Liver (tissue), 9 donors: ENCODE data around the gene MAP7D3. TPM values are rescaled to one million over a fixed set of nuclear protein-coding genes. Genes with fewer than 3 reads are reported as not detected.

Source experiments
- DNase-seq: peaks from one replicate; pipeline ENCODE4 v3.0.0-alpha.2; 2017; ENCODE audit warnings: low spot score
- H3K27ac ChIP-seq, 2 donors: one replicate each; pipeline ENCODE4 v1.7.0; 2013; ENCODE audit warnings: inconsistent platforms in 2 of 2, low read length in 2 of 2, control low read depth in 1 of 2, low read depth in 1 of 2, mild to moderate bottlenecking in 1 of 2
- H3K27me3 ChIP-seq, 4 donors: one replicate each; pipeline versions ENCODE4 v1.6.1 to v1.7.0; 2013; ENCODE audit warnings: low read length in 3 of 4, inconsistent platforms in 1 of 4, mild to moderate bottlenecking in 1 of 4, moderate library complexity in 1 of 4; ENCODE audit not compliant: control insufficient read depth in 4 of 4, insufficient read depth in 4 of 4
- H3K36me3 ChIP-seq, 4 donors: one replicate each; pipeline versions ENCODE4 v1.6.1 to v1.7.0; 2013; ENCODE audit warnings: low read length in 3 of 4, mild to moderate bottlenecking in 3 of 4, low read depth in 1 of 4, moderate library complexity in 1 of 4; ENCODE audit not compliant: control insufficient read depth in 4 of 4, insufficient read depth in 3 of 4
- H3K4me1 ChIP-seq, 4 donors: one replicate each; pipeline versions ENCODE4 v1.6.1 to v1.7.0; 2013; ENCODE audit warnings: low read length in 3 of 4, mild to moderate bottlenecking in 3 of 4, moderate library complexity in 1 of 4; ENCODE audit not compliant: control insufficient read depth in 4 of 4, insufficient read depth in 4 of 4
- H3K4me3 ChIP-seq, 3 donors: one replicate each; pipeline versions ENCODE4 v1.6.1 to v1.7.0; 2013; ENCODE audit warnings: low read length in 3 of 3, control low read depth in 1 of 3, low read depth in 1 of 3, mild to moderate bottlenecking in 1 of 3
- H3K9ac ChIP-seq, 2 donors: one replicate each; pipeline ENCODE4 v1.7.0; 2013; ENCODE audit warnings: low read length in 2 of 2, mild to moderate bottlenecking in 2 of 2, moderate library complexity in 2 of 2, control low read depth in 1 of 2, low read depth in 1 of 2
- H3K9me3 ChIP-seq, 4 donors: one replicate each; pipeline versions ENCODE4 v1.6.1 to v1.7.0; 2013; ENCODE audit warnings: low read length in 3 of 4; ENCODE audit not compliant: control insufficient read depth in 4 of 4
- EGR1 ChIP-seq, 2 donors: IDR thresholded peaks; 2 replicates each; pipeline ENCODE4 v1.6.1; 2016 to 2018; ENCODE audit warnings: antibody characterized with exemption in 2 of 2, low read depth in 2 of 2
- FOXA1 ChIP-seq: IDR thresholded peaks from 2 replicates; pipeline ENCODE4 v1.6.1; 2016; ENCODE audit warnings: antibody characterized with exemption
- FOXA2 ChIP-seq: IDR thresholded peaks from 2 replicates; pipeline ENCODE4 v1.6.1; 2016; ENCODE audit warnings: antibody characterized with exemption
- GABPA ChIP-seq, 2 donors: IDR thresholded peaks in 1 of 2; conservative IDR thresholded peaks in 1 of 2; 2 replicates each; pipeline ENCODE4 v1.6.1; 2016; ENCODE audit warnings: antibody characterized with exemption in 2 of 2, mild to moderate bottlenecking in 1 of 2, moderate library complexity in 1 of 2
- HNF4A ChIP-seq, 2 donors: conservative IDR thresholded peaks; 2 replicates each; pipeline ENCODE4 v1.6.1; 2016; ENCODE audit warnings: antibody characterized with exemption in 2 of 2, mild to moderate bottlenecking in 2 of 2
- HNF4G ChIP-seq: IDR thresholded peaks from 2 replicates; pipeline ENCODE4 v1.6.1; 2016; ENCODE audit warnings: antibody characterized with exemption
- JUND ChIP-seq, 2 donors: IDR thresholded peaks; 2 replicates each; pipeline ENCODE4 v1.6.1; 2016; ENCODE audit warnings: antibody characterized with exemption in 2 of 2
- NR2F2 ChIP-seq: IDR thresholded peaks from 2 replicates; pipeline ENCODE4 v1.6.1; 2016; ENCODE audit warnings: antibody characterized with exemption
- RAD21 ChIP-seq, 2 donors: IDR thresholded peaks; 2 replicates each; pipeline ENCODE4 v1.6.1; 2016; ENCODE audit warnings: antibody characterized with exemption in 2 of 2, mild to moderate bottlenecking in 2 of 2
- RXRA ChIP-seq, 2 donors: IDR thresholded peaks; 2 replicates each; pipeline ENCODE4 v1.6.1; 2017 to 2018; ENCODE audit warnings: antibody characterized with exemption in 2 of 2, mild to moderate bottlenecking in 1 of 2
- SP1 ChIP-seq: IDR thresholded peaks from 2 replicates; pipeline ENCODE4 v1.6.1; 2018; ENCODE audit warnings: antibody characterized with exemption, mild to moderate bottlenecking
- TAF1 ChIP-seq: conservative IDR thresholded peaks from 2 replicates; pipeline ENCODE4 v1.6.1; 2016; ENCODE audit warnings: antibody characterized with exemption, mild to moderate bottlenecking
- YY1 ChIP-seq: IDR thresholded peaks from 2 replicates; pipeline ENCODE4 v1.6.1; 2016; ENCODE audit warnings: antibody characterized with exemption, mild to moderate bottlenecking
- WGBS: extraction: QIAGEN DNeasy Blood & Tissue Kit; methylation state at CpG from one replicate; pipeline ENCODE4 v1.1.7; 2013; 5-methylcytosine and 5-hydroxymethylcytosine counted together
- polyA plus RNA-seq, 2 donors: library from polyadenylated mRNA; stranded (reverse) in 1 of 2; unstranded in 1 of 2; fragments of 200-250 nt in 1 of 2; fragments of >200 nt in 1 of 2; fragmentation: Nextera tagmentation in 1 of 2; extraction: Ambion mirVana in 1 of 2; gene quantifications; one replicate each; pipeline versions ENCODE4 v1.2.1 to v1.2.3, GENCODE V29; 2013 to 2015
- total RNA-seq, 2 donors: library from RNA; depleted of rRNA; stranded (reverse); fragments of >200 nt; gene quantifications; one replicate each; pipeline ENCODE4 v1.2.3, GENCODE V29; 2014
- TF ChIP-seq, protein P1 (sequence below): fragments of 150-350 bp; IDR thresholded peaks from 2 replicates; pipeline ENCODE4 v1.5.1; 2017; ENCODE audit warnings: improper control_type of control experiment, low read depth, low read length; ENCODE audit not compliant: missing input control
- TF ChIP-seq, protein P2 (sequence below): IDR thresholded peaks from 2 replicates; pipeline ENCODE4 v1.6.1; 2016; ENCODE audit warnings: antibody characterized with exemption
- TF ChIP-seq, protein P3 (sequence below): IDR thresholded peaks from 2 replicates; pipeline ENCODE4 v1.6.1; 2016; ENCODE audit warnings: antibody characterized with exemption
- donor health status: healthy.
- donor health status: healthy.
- donor health status: healthy.
- donor health status: healthy.
- donor health status: healthy.

Gene MAP7D3
- total and polyA plus RNA-seq, 4 donors, result 1.6 to 4.4 (median 3.1) TPM

DNA sequence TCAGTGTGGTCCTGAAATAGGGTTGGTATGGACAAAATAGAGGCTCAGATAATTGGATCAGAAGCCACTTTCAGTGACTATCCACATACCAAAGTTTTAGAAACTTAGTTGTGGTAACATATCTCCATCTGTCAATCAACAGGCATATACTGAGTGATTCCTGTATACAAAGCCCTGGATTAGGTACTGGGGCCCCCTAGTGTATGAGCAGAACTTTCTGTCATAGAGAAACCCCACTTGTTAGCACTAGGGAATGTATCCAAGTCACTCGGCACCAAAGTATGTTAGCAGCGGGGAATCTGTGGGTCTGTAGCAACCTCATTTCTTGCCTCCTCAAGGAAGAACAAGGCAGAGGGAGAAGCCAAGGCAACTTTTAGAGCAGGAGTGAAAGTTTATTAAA, 50.7 kb downstream of the MAP7D3 start:
- H3K27me3 ChIP-seq, result no peaks in the 10 kb centered on the region
- no peak overlapping the region for H3K9ac ChIP-seq
- TF ChIP-seq, protein P1, sequence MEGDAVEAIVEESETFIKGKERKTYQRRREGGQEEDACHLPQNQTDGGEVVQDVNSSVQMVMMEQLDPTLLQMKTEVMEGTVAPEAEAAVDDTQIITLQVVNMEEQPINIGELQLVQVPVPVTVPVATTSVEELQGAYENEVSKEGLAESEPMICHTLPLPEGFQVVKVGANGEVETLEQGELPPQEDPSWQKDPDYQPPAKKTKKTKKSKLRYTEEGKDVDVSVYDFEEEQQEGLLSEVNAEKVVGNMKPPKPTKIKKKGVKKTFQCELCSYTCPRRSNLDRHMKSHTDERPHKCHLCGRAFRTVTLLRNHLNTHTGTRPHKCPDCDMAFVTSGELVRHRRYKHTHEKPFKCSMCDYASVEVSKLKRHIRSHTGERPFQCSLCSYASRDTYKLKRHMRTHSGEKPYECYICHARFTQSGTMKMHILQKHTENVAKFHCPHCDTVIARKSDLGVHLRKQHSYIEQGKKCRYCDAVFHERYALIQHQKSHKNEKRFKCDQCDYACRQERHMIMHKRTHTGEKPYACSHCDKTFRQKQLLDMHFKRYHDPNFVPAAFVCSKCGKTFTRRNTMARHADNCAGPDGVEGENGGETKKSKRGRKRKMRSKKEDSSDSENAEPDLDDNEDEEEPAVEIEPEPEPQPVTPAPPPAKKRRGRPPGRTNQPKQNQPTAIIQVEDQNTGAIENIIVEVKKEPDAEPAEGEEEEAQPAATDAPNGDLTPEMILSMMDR, result peak; percentile 39
- TF ChIP-seq YY1 (no peak), RAD21 (IDR thresholded peaks at IDR 0.05) (peak; percentile 73 to 80), NR2F2 (no peak), TAF1 (no peak), FOXA2 (no peak)
- WGBS, result 24% methylated on average over 2 of the region's 2 CpGs
- H3K4me3 ChIP-seq, result no peak overlapping the region
- DNase-seq, result no peak
- no peaks in the 10 kb centered on the region for H3K9me3 ChIP-seq
- H3K27ac ChIP-seq, result no peak overlapping the region
- no peaks in the 10 kb centered on the region for H3K36me3 ChIP-seq
- H3K4me1 ChIP-seq, result peaks cover 0 to 3% (median 2%) of the 10 kb centered on the region in 4 donors

- H3K4me1 ChIP-seq, result peaks cover 0 to 3% (median 2%) of the 10 kb centered on the region in 4 donors
- 91% methylated on average over 4 of the region's 4 CpGs for WGBS
- no peaks in the 10 kb centered on the region for H3K36me3 ChIP-seq
- H3K27ac ChIP-seq, result no peak overlapping the region
- no peaks in the 10 kb centered on the region for H3K27me3 ChIP-seq
- no peak for DNase-seq
- no peaks in the 10 kb centered on the region for H3K9me3 ChIP-seq
- H3K9ac ChIP-seq, result no peak overlapping the region
- no peak overlapping the region for H3K4me3 ChIP-seq
- no peak for TF ChIP-seq FOXA1
- no peak for TF ChIP-seq RAD21 (IDR thresholded peaks at IDR 0.05)
- no peak for TF ChIP-seq YY1
- no peak for TF ChIP-seq HNF4G
- no peak for TF ChIP-seq JUND (IDR thresholded peaks at IDR 0.05)
- TF ChIP-seq RXRA (IDR thresholded peaks at IDR 0.05), result no peak
- TF ChIP-seq, protein P2, sequence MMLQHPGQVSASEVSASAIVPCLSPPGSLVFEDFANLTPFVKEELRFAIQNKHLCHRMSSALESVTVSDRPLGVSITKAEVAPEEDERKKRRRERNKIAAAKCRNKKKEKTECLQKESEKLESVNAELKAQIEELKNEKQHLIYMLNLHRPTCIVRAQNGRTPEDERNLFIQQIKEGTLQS, result no peak
Measured at GRCh38 chrX:136199365-136199764, 51.8 kb downstream of the MAP7D3 start.

DNA sequence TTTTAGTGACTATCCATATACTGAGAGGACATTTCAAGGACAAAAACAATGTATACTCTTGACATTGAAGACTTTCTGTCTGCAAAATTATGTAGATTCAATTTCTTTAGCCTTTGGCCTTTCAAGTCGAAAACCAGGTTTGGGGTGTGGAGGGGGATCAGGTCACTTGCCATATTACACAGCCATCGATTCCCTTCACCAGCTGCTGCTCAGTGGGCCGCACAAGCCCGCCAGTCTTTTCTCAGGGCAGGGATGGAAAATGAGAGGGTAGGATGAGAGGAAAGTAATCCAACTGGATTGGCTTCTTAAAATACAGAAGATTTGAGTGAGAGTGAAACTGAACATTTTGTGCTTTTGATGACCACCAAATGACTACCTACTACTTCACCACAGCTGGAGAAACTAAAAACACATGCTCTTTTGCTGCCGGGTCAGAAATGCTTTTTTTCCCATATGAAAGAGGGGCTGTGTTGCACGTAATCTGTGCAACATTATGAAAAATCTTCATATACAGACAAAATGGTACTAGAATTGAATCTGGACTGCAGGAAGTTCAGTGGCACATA, 52.4 kb downstream of the MAP7D3 start:
- H3K27ac ChIP-seq, result no peak overlapping the region

GRCh38 chrX:136198010-136198409, 53.2 kb downstream of the MAP7D3 start:
- Histone ChIP-seq H3K4me1 (peaks cover 1 to 5% (median 2%) of the 10 kb centered on the region in 4 donors), H3K4me3 (no peak overlapping the region), H3K36me3 (no peaks in the 10 kb centered on the region), H3K9ac (no peak overlapping the region), H3K27ac (no peak overlapping the region), H3K9me3 (no peaks in the 10 kb centered on the region), H3K27me3 (no peaks in the 10 kb centered on the region)
- DNase-seq, result no peak
- TF ChIP-seq JUND (IDR thresholded peaks at IDR 0.05) (no peak), RXRA (IDR thresholded peaks at IDR 0.05) (no peak), HNF4A (conservative IDR thresholded peaks at IDR 0.05) (no peak), EGR1 (IDR thresholded peaks at IDR 0.05; ENCODE audit: low read depth in 2 of 2) (no peak), HNF4G (no peak), FOXA1 (no peak), NR2F2 (no peak), SP1 (no peak), TAF1 (no peak), RAD21 (IDR thresholded peaks at IDR 0.05) (no peak), FOXA2 (no peak)
- TF ChIP-seq, protein P1, result no peak
- TF ChIP-seq, protein P3, sequence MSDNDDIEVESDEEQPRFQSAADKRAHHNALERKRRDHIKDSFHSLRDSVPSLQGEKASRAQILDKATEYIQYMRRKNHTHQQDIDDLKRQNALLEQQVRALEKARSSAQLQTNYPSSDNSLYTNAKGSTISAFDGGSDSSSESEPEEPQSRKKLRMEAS, result no peak

More for the DNA sequence above, 52.4 kb downstream of the MAP7D3 start:
- Histone ChIP-seq H3K4me1 (peaks cover 1 to 3% (median 2%) of the 10 kb centered on the region in 4 donors), H3K9ac (no peak overlapping the region), H3K9me3 (no peaks in the 10 kb centered on the region), H3K27me3 (no peaks in the 10 kb centered on the region), H3K36me3 (no peaks in the 10 kb centered on the region), H3K4me3 (no peak overlapping the region)
- 93% methylated on average over 6 of the region's 6 CpGs for WGBS
- TF ChIP-seq HNF4A (conservative IDR thresholded peaks at IDR 0.05) (no peak), NR2F2 (no peak), GABPA (IDR thresholded peaks at IDR 0.05 in 1 of 2, conservative IDR thresholded peaks at IDR 0.05 in 1 of 2) (no peak)
- DNase-seq, result no peak
